NT2/D1 (cell line): ENCODE measurements around the gene PRDX4.

Source experiments
- SUZ12 ChIP-seq: IDR thresholded peaks from 2 replicates; pipeline ENCODE4 v1.6.1; 2011; ENCODE audit not compliant: insufficient read length, insufficient read depth; ENCODE audit errors: extremely low read depth
- YY1 ChIP-seq: IDR thresholded peaks from 2 replicates; pipeline ENCODE4 v1.6.1; 2011; ENCODE audit not compliant: insufficient read length, insufficient read depth
- ZNF274 ChIP-seq: IDR thresholded peaks from 2 replicates; pipeline ENCODE4 v1.6.1; 2011; ENCODE audit warnings: mild to moderate bottlenecking, low read depth, low read length

- TF ChIP-seq ZNF274 (no peak), YY1 (no peak), SUZ12 (no peak)
Observed at GRCh38 chrX:23621621-23622265, 45.5 kb upstream of the PRDX4 start.
